Stimulated activated naive CD4-positive, alpha-beta T cell treated with Interleukin-2 at 50 U/mL for 16 hours (primary cell): ENCODE data around the gene CHAT.

ENCODE experiments used
- DNase-seq: peaks from one replicate; lab custom pipeline; 2025; lab: John Stamatoyannopoulos, UW

CHAT gene

GRCh38 chr10:49597426-49598163 is 16.2 kb upstream of the CHAT start:
- no peak for DNase-seq

GRCh38 chr10:49598164-49598856 is 15.5 kb upstream of the CHAT start:
- no peak for DNase-seq

GRCh38 chr10:49598986-49599385 is 14.9 kb upstream of the CHAT start:
- no peak for DNase-seq

- no peak for DNase-seq
These were observed 14.3 kb upstream of the CHAT start for GRCh38 chr10:49599546-49599945.

DNA sequence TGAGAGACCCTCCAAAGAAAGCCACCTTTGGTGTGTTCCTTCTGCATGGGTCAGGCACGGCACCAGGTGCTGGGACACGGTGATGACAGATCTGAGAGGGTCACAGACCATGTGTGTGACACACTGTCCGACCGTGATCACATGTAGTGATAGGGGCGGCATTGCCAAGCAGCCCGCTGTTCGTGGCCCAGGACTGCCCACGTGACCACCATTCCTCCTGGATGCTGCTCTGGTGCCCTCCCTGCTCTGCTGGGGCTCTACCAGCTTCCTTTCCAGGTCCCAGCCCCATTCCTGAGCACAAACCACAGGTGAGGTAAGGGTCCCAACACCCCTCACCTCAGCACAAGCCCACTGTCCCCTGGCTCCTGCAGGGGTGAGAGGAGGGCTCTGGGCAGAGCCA is 13.8 kb upstream of the CHAT start:
- no peak for DNase-seq

GRCh38 chr10:49600781-49601400 is 12.9 kb upstream of the CHAT start:
- no peak for DNase-seq

GRCh38 chr10:49601857-49602256 is 12.0 kb upstream of the CHAT start:
- DNase-seq = no peak

DNA sequence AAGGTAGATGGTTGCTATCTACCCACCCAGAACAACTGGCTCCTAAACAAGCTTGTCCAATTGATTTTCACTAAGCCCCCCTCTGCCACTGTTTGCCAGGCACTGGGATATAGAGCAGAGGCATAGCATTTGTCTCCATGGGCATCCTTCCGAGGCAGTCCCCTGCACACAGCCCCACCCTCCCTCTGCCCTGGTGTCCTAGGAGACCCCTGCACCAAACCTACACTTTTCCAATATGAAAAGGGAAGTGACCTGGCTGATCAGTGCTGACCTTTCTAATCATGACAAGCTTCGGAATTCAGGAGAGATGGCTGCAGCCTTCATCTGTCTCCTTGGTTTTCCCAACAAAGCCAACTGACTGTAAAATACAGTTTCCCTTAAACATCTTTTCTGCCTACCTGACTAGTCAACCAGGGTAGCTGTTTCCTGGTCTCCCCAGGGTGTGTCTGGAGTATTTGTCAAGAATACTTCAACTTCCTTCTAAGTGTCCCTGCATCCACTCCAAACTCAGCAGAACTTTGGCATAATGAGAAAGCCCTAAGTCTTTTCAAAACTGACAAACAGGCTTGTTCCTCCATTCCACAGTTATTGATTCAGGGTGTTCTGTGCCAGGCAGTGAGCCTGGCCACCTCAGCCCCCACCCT is 11.3 kb upstream of the CHAT start:
- no peak for DNase-seq

- DNase-seq = no peak
These were observed 8.5 kb upstream of the CHAT start for GRCh38 chr10:49605216-49605938.

DNA sequence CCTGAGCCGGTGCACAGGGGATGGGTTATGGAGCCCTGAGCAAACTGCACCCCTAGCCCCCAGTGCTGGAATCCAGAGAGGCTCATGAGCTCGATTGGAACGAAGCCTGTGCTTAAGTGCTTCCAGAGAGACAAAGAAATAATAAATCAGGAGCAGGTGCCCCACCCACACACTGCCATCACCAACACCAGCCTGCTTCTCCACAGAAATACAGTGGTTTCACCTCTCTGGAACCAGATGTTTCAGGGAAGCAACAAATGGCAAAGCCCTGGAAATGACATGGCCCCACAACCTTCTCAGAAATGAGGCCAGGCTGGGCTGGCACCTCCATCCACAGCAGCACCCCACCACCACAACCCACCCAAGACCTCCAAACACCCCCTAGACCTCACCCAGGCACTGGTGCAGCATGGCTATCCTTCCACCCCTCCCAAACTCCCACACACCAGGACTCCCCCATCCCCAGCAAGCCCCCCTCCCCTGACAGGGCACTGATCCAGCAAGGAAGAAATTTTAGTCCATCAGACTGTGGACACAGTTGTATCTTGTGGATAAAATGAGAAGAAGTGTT is 7.8 kb upstream of the CHAT start:
- no peak for DNase-seq

DNA sequence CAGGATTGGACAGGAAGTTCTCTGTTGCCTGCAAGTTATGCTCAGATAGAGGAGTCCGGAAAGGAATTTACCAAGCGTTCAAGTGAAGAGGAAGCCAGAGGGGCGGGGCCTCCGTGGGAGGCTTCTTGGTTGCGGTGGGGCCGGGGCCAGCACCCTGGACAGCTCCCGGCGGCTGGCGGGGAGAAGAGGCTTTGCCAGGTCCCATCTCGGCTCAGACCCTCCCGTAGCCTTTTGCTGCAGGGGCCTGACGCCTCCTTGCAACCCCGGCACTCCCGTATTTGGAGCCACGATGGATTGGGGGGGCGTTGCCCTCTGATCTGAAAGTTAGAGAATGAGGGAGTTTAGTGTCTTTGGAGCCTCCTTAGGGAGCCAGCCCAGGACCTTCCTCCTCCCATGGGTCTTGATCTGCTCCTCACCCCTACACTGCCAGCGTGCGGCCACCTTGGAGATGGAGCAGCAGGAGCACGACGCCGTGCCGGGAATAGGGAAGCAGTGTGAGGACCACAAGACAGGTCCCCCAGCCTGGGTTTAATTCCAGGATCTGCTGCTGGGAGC is 6.8 kb upstream of the CHAT start:
- peak; percentile 17 for DNase-seq

DNA sequence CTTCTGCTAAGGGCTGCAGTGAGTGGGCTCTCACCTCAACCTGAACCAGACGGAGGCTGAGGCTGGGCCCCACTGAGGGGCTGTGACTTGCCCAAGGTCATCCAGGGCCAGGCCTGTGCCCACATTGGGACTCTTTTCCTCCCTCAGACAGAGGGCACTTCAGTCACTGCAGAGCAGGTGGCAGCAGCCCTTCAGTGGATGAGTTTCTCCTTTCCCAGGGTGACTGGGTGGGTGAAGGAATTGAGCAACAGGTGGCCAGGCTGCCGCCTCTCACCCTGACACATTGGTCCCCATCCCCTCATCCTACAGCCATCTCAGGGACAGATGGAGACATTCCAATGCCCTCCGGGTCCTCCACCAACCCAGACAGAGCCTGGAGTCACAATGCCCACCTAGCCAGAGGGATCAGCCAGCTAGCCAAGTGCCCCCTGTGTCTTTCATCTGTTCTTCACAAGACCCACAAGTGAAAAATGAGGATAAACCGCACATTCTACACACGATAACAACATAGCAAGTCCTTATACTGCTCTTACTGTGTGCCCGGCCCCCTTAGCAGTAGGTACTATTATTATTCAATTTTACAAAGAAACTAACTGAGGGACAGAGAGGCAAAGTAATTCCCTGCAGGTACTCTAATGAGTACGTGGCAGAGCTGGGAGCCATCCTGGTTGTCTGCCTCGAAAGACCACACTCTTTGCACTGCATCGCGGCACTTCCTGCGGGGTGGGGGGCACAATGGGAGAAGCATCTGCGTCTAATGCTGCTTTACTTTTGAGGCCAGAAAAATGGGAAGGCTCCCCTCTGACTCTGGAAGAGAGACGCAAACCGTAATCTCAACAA is 5.5 kb upstream of the CHAT start:
- no peak for DNase-seq

- no peak for DNase-seq
These were observed 4.9 kb upstream of the CHAT start for GRCh38 chr10:49609006-49609282.

GRCh38 chr10:49609283-49610113 is 4.3 kb upstream of the CHAT start:
- DNase-seq = no peak

- DNase-seq = no peak
These were observed 3.8 kb upstream of the CHAT start, which contains the start of gene SLC18A3 for GRCh38 chr10:49610114-49610457. SLC18A3 (plus strand) TSS chr10:49610310; CDS start chr10:49610741, 431 bp downstream.

DNA sequence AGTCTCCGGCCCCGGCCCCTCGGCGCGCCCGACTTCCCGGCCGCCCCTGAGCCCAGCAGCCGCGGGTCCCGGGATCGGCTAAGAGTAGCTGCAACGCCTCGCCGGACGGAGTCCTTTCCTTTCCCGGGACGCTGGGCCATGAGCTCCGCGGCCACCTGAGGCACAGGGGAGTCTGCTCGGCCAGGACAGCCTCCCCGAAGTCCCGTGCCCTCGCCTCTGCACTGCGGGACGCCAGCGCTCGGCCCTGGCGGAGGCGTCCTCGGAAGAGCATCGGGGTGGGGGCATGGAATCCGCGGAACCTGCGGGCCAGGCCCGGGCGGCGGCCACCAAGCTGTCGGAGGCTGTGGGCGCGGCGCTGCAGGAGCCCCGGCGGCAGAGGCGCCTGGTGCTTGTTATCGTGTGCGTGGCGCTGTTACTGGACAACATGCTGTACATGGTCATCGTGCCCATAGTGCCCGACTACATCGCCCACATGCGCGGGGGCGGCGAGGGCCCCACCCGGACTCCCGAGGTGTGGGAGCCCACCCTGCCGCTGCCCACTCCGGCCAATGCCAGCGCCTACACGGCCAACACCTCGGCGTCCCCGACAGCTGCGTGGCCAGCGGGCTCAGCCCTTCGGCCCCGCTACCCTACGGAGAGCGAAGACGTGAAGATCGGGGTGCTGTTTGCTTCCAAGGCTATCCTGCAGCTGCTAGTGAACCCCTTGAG is 3.2 kb upstream of the CHAT start:
- no peak for DNase-seq

GRCh38 chr10:49611166-49611815 is 2.5 kb upstream of the CHAT start:
- no peak for DNase-seq

DNA sequence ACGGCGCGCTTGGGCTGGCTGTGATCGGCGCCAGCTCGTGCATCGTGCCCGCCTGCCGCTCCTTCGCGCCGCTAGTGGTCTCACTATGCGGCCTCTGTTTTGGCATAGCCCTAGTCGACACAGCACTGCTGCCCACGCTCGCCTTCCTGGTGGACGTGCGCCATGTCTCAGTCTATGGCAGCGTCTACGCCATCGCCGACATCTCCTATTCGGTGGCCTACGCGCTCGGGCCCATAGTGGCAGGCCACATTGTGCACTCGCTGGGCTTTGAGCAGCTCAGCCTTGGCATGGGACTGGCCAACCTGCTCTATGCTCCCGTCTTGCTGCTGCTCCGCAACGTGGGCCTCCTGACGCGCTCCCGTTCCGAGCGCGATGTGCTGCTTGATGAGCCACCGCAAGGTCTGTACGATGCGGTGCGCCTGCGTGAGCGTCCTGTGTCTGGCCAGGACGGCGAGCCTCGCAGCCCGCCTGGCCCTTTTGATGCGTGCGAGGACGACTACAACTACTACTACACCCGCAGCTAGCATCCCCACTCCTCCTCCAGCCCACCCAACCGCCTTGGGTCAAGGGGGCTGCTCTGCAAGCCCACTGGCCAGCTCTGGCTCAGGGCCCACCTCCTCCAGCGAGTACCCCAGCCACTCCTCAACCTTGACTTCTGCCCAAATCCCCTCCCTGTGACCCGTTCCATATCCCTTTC is 1.9 kb upstream of the CHAT start:
- DNase-seq = no peak
